HG03139 (cell line): ENCODE measurements around the gene OR14K1.
"Not testable (repeated sequence)": the region's sequence is repeated elsewhere in the genome, so short reads cannot be mapped to it uniquely, and the experiment has no call there.

Source experiments
- ATAC-seq: cut with Tn5 transposase; IDR thresholded peaks from one replicate; pipeline ENCODE4 v1.9.1; 2021; ENCODE audit not compliant: unreplicated experiment

OR14K1 gene, protein sequence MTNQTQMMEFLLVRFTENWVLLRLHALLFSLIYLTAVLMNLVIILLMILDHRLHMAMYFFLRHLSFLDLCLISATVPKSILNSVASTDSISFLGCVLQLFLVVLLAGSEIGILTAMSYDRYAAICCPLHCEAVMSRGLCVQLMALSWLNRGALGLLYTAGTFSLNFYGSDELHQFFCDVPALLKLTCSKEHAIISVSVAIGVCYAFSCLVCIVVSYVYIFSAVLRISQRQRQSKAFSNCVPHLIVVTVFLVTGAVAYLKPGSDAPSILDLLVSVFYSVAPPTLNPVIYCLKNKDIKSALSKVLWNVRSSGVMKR

DNA sequence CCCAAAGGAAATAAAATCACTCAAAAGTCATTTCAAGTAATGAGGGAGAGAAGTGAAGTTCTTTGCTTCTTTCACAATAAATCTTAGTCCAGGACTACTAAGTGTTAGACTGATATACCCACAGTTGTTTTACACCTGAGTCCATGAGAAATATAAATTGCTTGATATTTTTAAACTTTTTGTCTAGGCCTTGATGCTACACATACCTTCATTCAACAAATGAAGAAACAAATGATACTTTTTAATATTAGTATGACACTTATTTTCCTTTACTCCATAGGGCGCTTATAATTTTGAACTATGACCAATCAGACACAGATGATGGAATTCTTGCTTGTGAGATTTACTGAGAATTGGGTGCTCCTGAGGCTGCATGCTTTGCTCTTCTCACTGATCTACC lies at the start of gene OR14K1:
TSS of gene OR14K1 (plus strand) at position 301 of the 400 bp plus-strand sequence. CDS start at position 301, 0 bp downstream.
- ATAC-seq: no peak

- ATAC-seq: no peak
Measured at GRCh38 chr1:247701338-247701737, 37.1 kb upstream of the OR14K1 start.

DNA sequence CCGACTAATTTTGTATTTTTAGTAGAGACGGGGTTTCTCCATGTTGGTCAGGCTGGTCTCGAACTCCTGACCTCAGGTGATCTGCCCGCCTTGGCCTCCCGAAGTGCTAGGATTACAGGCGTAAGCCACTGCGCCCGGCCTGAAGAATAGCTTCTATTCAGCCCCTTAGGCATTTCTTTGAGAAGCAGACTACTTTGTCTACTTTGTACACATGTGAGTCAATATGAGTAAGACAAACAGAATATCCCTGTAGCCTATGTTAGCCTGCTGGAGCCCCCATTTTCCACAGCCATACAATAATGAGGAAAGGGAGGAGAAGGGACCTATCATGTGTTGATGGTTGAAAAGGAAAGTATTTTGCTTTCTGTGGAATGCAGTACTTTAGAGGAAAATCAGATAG lies 27.7 kb upstream of the OR14K1 start:
- ATAC-seq: not testable (repeated sequence)

GRCh38 chr1:247713753-247714152 lies 24.7 kb upstream of the OR14K1 start:
- no peak for ATAC-seq

DNA sequence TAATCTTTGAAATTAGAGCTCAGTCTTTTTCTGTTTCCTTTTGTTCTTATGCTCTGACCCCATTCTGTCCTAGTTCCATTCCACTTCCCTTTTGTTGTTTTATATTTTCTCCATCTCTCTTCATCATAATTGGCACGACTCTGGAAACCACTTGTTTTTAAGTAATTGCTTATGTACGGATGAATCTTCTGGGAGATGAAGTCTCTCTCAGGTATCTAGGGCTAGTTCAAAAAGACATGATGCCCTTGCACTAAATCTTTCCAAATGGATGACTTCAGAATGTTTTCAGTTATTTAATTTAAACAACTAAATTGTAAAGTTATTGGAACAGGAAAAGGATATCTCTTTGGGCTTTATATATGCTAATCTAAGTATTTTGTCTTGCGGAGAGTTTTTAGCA lies 21.9 kb upstream of the OR14K1 start, which contains the start of gene OR6F1:
TSS of gene OR6F1 (minus strand) at position 101 of the 400 bp plus-strand sequence. CDS start 3,891 bp downstream, outside the sequence.
- ATAC-seq: no peak

- no peak for ATAC-seq
Measured at GRCh38 chr1:247721222-247721621, 17.2 kb upstream of the OR14K1 start.

DNA sequence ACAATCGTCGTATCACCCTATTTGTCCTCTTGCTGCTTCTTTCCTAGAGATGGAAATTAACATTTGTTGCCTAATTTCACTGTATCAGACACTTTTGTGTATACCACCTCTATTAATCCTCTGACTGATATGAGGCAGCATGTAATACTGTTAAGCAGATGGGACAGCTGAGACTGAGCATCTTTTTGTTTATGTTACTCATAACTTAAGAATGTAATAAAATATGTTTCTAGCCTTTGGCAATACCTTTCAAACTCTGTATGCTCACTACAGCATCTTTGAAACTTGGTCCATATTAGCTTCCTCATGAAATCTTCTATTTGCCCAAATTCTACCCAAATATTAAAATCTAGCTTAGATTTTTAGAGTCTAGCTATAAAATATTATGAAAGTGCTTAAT lies 2.3 kb downstream of the OR14K1 start:
- no peak for ATAC-seq

- no peak for ATAC-seq
Measured at GRCh38 chr1:247741756-247742155, 3.3 kb downstream of the OR14K1 start.

DNA sequence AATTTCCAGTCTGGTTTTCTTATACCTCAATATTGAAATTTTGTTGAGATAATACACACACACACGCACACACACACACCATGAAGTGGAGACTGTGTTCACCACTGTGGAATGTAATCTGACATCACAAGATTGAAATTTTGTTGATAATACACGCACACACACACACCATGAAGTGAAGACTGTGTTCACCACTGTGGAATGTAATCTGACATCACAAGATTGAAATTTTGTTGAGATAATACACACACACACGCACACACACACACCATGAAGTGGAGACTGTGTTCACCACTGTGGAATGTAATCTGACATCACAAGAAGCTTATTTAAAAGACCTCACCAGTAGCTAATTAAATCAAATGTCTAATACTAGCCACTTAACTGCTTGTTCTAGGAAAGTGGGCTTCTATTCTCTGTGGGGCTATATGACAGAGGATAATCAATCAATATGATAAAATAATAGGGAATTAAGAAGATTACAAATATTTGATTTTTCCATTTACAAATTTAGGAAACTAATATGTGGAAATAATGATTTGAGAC lies 3.9 kb downstream of the OR14K1 start:
- not testable (repeated sequence) for ATAC-seq

- no peak for ATAC-seq
Measured at GRCh38 chr1:247746391-247746935, 8.0 kb downstream of the OR14K1 start.

- no peak for ATAC-seq
Measured at GRCh38 chr1:247747616-247748015, 9.2 kb downstream of the OR14K1 start.

GRCh38 chr1:247748041-247748440 lies 9.6 kb downstream of the OR14K1 start, which contains the start of gene OR14A2:
Gene OR14A2 (minus strand): TSS chr1:247748141.
- ATAC-seq: no peak

GRCh38 chr1:247749870-247750269 lies 11.5 kb downstream of the OR14K1 start:
- no peak for ATAC-seq

DNA sequence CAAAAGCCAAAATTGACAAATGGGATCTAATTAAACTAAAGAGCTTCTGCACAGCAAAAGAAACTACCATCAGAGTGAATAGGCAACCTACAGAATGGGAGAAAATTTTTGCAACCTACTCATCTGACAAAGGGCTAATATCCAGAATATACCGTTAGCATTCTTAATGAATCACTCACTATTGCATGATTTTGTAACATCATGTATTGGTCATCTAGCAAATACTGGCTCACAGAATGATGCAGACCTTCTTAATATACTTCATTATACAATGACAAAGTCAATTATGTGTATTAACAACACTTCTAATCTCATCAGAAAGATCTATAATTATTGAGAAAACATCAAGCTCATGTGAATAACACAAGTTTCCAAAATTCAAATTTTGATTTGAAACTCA lies 15.9 kb downstream of the OR14K1 start:
- ATAC-seq: not testable (repeated sequence)

DNA sequence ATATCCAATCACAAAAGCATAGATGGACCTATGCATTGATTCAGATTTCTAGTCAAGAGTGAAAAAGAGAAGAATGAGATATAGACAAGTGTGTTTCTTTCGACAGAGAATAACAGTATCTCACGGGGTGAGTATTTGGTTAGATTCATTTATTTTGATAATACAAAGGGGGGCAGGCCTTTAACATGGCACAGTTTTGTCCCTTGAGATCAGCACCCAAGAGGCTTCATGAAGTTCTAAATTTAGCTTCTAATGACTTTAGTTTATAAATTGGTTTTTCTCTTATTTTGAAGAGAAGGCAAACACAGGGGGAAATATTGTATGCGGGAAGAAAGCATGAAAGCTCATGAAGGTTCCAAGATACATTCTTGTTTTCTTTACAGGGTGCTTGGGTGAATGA lies 22.0 kb downstream of the OR14K1 start, which contains the start of gene OR1C1:
TSS of gene OR1C1 (minus strand) at position 101 of the 400 bp plus-strand sequence. CDS start 2,150 bp downstream, outside the sequence.
- no peak for ATAC-seq

- ATAC-seq: no peak
Measured at GRCh38 chr1:247769603-247770002, 31.2 kb downstream of the OR14K1 start.
